Naive B cell (primary cell): ENCODE data around the gene MAML2. TPM values are rescaled to one million over a fixed set of nuclear protein-coding genes. Genes with fewer than 3 reads are reported as not detected.

ENCODE experiments used
- ATAC-seq, 2 donors: fragments of 150-1000 bp; cut with Tn5 transposase; 2 replicates each; pipeline ENCODE4 v1.10.0; 2021; ENCODE audit warnings: low read depth in 2 of 2, mild to moderate bottlenecking in 2 of 2, moderate library complexity in 2 of 2
- DNase-seq: peaks from one replicate; pipeline ENCODE4 v3.0.0; 2022
- H3K27ac Mint-ChIP-seq, 6 donors: one replicate each; pipeline ENCODE4 v1.8.0; 2020 to 2022; ENCODE audit warnings: mild to moderate bottlenecking in 6 of 6, mixed read lengths in 6 of 6, moderate library complexity in 5 of 6, inconsistent platforms in 2 of 6
- H3K27me3 Mint-ChIP-seq, 3 donors: one replicate each; pipeline ENCODE4 v1.8.0; 2021 to 2022; ENCODE audit warnings: mixed read lengths in 3 of 3, mild to moderate bottlenecking in 1 of 3
- H3K36me3 Mint-ChIP-seq, 2 donors: one replicate each; pipeline ENCODE4 v1.8.0; 2020 to 2022; ENCODE audit warnings: mixed read lengths in 2 of 2, inconsistent platforms in 1 of 2, mild to moderate bottlenecking in 1 of 2
- H3K4me1 Mint-ChIP-seq, 3 donors: one replicate each; pipeline ENCODE4 v1.8.0; 2020 to 2022; ENCODE audit warnings: mixed read lengths in 3 of 3, inconsistent platforms in 1 of 3, mild to moderate bottlenecking in 1 of 3, moderate library complexity in 1 of 3
- H3K4me3 Mint-ChIP-seq, 8 donors: one replicate each; pipeline ENCODE4 v1.8.0; 2020 to 2022; ENCODE audit warnings: mild to moderate bottlenecking in 8 of 8, mixed read lengths in 8 of 8, moderate library complexity in 8 of 8, inconsistent platforms in 2 of 8
- H3K9me3 Mint-ChIP-seq, 7 donors: one replicate each; pipeline ENCODE4 v1.8.0; 2020 to 2022; ENCODE audit warnings: mixed read lengths in 7 of 7, mild to moderate bottlenecking in 5 of 7, inconsistent platforms in 2 of 7, moderate library complexity in 1 of 7
- polyA plus RNA-seq, 6 donors: library from polyadenylated mRNA; unstranded; fragments of 300-500 nt; fragmentation: Illumina TruSeq; gene quantifications; one replicate each; pipeline ENCODE4 v1.2.3, GENCODE V29; 2021; ENCODE audit warnings: low read depth in 6 of 6

The MAML2 gene
- polyA plus RNA-seq, 6 donors from 2014 or later = 0.06 to 9.0 (median 3.5) TPM

- no peak for ATAC-seq
- DNase-seq = no peak
- Mint-ChIP-seq H3K4me3 (peak overlapping the region in 3 of 8 donors; percentile 4 to 59 (median 22)), H3K36me3 (peaks cover 0 to 7% of the 10 kb centered on the region in 2 donors), H3K4me1 (peaks cover 27 to 39% (median 38%) of the 10 kb centered on the region in 3 donors), H3K27me3 (no peaks in the 10 kb centered on the region), H3K27ac (peak overlapping the region in 2 of 6 donors; percentile 29 to 40), H3K9me3 (no peaks in the 10 kb centered on the region)
Observed at GRCh38 chr11:96307776-96308140, 35.2 kb downstream of the MAML2 start.

DNA sequence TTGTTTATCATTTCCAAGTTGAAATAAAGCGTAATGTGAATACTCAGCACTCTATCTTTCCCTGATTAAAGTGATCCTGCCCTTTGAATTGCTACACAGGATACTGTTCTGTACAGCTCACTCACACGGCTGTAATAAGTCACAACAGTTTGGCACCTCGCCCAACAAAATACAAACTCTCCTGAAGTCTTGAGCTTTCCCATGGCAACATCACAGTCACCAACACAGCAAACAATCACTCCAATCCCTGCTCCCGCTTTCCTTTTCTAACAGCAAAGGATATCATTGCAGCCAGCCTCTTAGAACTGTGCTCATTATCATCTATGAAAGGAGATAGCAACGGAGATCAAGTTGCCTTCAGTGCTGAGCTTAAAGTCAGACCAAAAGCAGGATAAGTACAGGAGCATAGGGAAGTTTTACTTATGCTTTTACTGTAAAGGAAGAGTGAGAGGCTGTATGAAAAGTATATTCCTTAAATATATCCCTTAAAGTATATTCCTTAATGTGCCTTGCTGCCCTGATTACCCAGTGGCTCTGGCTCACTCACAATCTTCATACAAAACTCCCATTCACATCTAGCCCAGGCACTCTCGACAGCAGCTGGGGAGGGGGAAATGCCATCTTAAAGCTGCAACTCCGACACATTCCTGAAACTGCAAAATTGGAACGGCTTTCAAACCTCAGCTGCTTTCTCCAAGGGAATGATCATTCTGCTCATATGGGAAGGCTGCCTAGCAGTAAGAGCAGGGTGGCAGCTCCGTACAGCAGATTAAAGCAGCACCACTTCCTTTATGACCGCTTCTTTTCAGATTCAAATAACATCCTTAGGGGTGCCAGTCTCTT, 35.8 kb downstream of the MAML2 start:
- peak overlapping the region in 5 of 6 donors; percentile 2 to 65 (median 27) for H3K27ac Mint-ChIP-seq
- no peaks in the 10 kb centered on the region for H3K27me3 Mint-ChIP-seq
- DNase-seq (no peak), ATAC-seq (no peak)
- no peaks in the 10 kb centered on the region for H3K9me3 Mint-ChIP-seq
- peak overlapping the region in 5 of 8 donors; percentile 4 to 51 (median 26) for H3K4me3 Mint-ChIP-seq
- peaks cover 29 to 42% (median 40%) of the 10 kb centered on the region in 3 donors for H3K4me1 Mint-ChIP-seq
- peaks cover 0 to 7% of the 10 kb centered on the region in 2 donors for H3K36me3 Mint-ChIP-seq

- peaks cover 29 to 41% (median 41%) of the 10 kb centered on the region in 3 donors for H3K4me1 Mint-ChIP-seq
- no peaks in the 10 kb centered on the region for H3K27me3 Mint-ChIP-seq
- no peak for ATAC-seq
- H3K4me3 Mint-ChIP-seq = peak overlapping the region in 2 of 8 donors; percentile 20 to 48
- DNase-seq = no peak
- H3K9me3 Mint-ChIP-seq = no peaks in the 10 kb centered on the region
- no peak overlapping the region for H3K27ac Mint-ChIP-seq
- peaks cover 0 to 7% of the 10 kb centered on the region in 2 donors for H3K36me3 Mint-ChIP-seq
Observed at GRCh38 chr11:96306600-96306932, 36.4 kb downstream of the MAML2 start.

- Mint-ChIP-seq H3K9me3 (no peaks in the 10 kb centered on the region), H3K36me3 (peaks cover 0 to 5% of the 10 kb centered on the region in 2 donors), H3K27ac (no peak overlapping the region), H3K4me1 (peaks cover 33 to 46% (median 41%) of the 10 kb centered on the region in 3 donors), H3K4me3 (no peak overlapping the region), H3K27me3 (no peaks in the 10 kb centered on the region)
- ATAC-seq (no peak), DNase-seq (no peak)
Observed at GRCh38 chr11:96306071-96306470, 36.9 kb downstream of the MAML2 start.

DNA sequence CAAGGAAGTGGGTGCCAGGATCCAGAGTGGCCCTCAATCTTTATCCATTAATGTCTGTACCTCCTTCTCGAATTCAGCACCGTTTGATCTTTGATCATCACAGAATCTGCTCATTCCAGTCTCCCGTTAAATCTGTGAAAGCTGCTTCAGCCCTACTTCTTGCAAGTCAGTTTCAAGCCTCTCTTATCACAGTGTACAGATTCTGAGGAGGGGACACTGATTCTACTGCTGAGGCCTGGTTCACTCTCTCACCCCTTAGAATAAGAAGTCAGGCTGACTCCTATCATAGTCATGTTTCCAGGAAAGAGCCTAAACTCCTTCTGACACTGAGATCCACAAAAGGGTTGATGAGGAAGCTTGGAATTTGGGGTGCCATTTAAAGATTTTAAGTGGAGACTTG, 39.0 kb downstream of the MAML2 start:
- H3K36me3 Mint-ChIP-seq = no peaks in the 10 kb centered on the region
- H3K9me3 Mint-ChIP-seq = no peaks in the 10 kb centered on the region
- H3K4me1 Mint-ChIP-seq = peaks cover 46 to 54% (median 53%) of the 10 kb centered on the region in 3 donors
- DNase-seq (no peak), ATAC-seq (no peak)
- H3K4me3 Mint-ChIP-seq = no peak overlapping the region
- peak overlapping the region in 4 of 6 donors; percentile 21 to 93 (median 52) for H3K27ac Mint-ChIP-seq
- no peaks in the 10 kb centered on the region for H3K27me3 Mint-ChIP-seq

DNA sequence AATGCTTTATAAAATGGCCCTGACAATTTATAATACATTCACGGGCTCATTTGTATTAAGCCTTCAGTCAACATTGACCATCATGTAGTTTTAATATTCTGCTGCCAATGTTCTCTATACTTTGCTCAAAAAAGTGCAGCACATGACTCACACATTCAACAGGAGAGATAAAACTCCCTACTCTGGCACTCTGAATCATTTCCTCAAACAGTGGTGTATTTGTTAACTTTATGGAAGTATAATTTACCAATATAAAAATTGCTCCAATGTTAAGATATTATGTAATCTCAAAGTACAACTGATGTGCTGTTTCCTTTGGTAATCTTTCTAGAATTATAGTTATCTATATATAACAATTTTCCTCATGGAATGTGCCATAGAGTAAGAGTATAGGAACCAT, 39.9 kb downstream of the MAML2 start:
- no peak overlapping the region for H3K4me3 Mint-ChIP-seq
- DNase-seq = no peak
- H3K36me3 Mint-ChIP-seq = no peaks in the 10 kb centered on the region
- H3K4me1 Mint-ChIP-seq = peaks cover 48 to 53% (median 50%) of the 10 kb centered on the region in 3 donors
- no peaks in the 10 kb centered on the region for H3K27me3 Mint-ChIP-seq
- no peak for ATAC-seq
- no peak overlapping the region for H3K27ac Mint-ChIP-seq
- no peaks in the 10 kb centered on the region for H3K9me3 Mint-ChIP-seq

- H3K36me3 Mint-ChIP-seq = no peaks in the 10 kb centered on the region
- H3K27me3 Mint-ChIP-seq = no peaks in the 10 kb centered on the region
- no peak overlapping the region for H3K27ac Mint-ChIP-seq
- no peaks in the 10 kb centered on the region for H3K9me3 Mint-ChIP-seq
- ATAC-seq (no peak), DNase-seq (no peak)
- peaks cover 37 to 41% (median 41%) of the 10 kb centered on the region in 3 donors for H3K4me1 Mint-ChIP-seq
- no peak overlapping the region for H3K4me3 Mint-ChIP-seq
Observed at GRCh38 chr11:96301818-96302217, 41.2 kb downstream of the MAML2 start.

DNA sequence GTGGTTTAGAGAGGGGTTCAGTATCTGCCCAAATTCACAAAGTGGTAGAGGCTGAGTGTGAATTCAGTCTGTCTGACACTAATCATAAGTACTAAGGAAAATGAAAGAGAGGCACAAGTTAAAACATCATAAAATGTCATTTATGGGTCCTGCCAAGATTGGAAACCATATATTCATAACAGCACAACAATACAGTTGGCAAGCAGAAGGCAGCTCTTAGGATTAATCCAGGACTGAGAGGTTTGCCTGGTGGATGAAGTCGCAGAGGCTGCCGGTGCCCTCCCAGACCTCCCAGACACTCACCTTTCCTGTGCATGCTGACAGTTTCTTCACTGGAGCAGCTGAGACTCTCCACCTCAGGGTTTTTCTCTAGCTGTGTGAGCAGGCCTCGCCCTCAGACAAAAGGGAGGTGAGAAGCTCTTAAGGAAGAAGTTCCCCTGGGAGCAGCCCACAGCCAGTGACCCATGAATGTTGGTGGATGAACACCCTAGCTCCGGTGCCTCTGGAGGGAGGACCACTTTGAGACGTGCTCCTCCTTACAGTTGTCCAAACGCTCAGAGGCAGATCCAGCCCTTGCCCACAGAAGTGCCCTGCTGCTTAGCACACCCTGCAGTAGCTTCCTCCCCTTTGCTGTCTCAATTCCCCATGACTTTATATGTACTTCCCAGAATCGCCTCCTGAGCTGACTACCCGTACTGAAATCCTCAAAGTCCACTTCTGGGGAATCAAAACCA, 43.7 kb downstream of the MAML2 start:
- H3K27ac Mint-ChIP-seq = peak overlapping the region in 4 of 6 donors; percentile 27 to 84 (median 70)
- no peaks in the 10 kb centered on the region for H3K36me3 Mint-ChIP-seq
- ATAC-seq (no peak), DNase-seq (no peak)
- H3K27me3 Mint-ChIP-seq = no peaks in the 10 kb centered on the region
- no peaks in the 10 kb centered on the region for H3K9me3 Mint-ChIP-seq
- H3K4me3 Mint-ChIP-seq = no peak overlapping the region
- peaks cover 44 to 48% (median 47%) of the 10 kb centered on the region in 3 donors for H3K4me1 Mint-ChIP-seq

GRCh38 chr11:96295369-96295768, 47.6 kb downstream of the MAML2 start:
- Mint-ChIP-seq H3K36me3 (no peaks in the 10 kb centered on the region), H3K9me3 (no peaks in the 10 kb centered on the region), H3K4me3 (no peak overlapping the region), H3K27me3 (no peaks in the 10 kb centered on the region), H3K4me1 (peaks cover 35 to 45% (median 43%) of the 10 kb centered on the region in 3 donors), H3K27ac (peak overlapping the region in 1 of 6 donors; percentile 77)
- DNase-seq = no peak
- no peak for ATAC-seq

DNA sequence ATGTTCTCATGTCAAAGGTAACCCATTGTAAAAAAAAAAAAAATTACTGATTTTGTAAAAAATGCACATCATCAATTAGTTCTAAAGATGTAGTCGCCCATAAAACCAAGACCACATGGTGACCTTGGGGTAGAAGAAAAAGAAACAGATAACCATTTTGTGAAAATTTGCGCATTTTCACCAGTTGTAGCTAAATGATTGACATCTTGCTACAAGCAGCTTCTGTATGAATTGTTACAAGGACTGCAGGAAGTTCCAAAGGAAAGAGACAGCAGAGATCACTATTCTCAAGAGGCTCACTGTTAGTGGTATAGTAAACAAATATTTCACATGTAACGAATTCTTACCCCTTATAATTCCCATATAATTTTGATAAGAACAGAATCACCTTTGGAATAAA, 48.7 kb downstream of the MAML2 start:
- peak overlapping the region in 1 of 6 donors; percentile 18 for H3K27ac Mint-ChIP-seq
- DNase-seq (no peak), ATAC-seq (no peak)
- H3K4me3 Mint-ChIP-seq = peak overlapping the region in 3 of 8 donors; percentile 13 to 45 (median 25)
- H3K36me3 Mint-ChIP-seq = no peaks in the 10 kb centered on the region
- peaks cover 26 to 35% (median 32%) of the 10 kb centered on the region in 3 donors for H3K4me1 Mint-ChIP-seq
- no peaks in the 10 kb centered on the region for H3K9me3 Mint-ChIP-seq
- H3K27me3 Mint-ChIP-seq = no peaks in the 10 kb centered on the region

DNA sequence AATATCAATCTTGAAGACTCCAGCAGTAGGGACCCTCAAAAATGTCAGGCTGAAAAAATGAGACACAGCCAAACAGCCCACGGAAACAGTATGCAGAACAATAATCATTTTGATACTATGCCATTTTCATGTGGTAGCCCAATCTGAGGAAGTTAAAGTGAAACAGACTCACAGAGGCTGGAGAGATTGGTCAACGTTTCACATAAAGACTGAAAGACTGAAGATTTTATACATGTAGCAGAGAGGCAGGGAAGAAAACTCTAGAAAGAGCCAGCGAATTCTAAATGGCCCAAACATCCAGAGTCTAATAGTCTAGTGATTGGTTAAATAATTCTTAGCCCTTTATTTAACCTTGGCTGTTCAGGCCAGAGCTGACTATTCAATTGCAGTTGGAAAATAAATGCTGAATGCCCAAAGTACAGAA, 49.4 kb downstream of the MAML2 start:
- H3K9me3 Mint-ChIP-seq = no peaks in the 10 kb centered on the region
- H3K36me3 Mint-ChIP-seq = no peaks in the 10 kb centered on the region
- peaks cover 22 to 30% (median 30%) of the 10 kb centered on the region in 3 donors for H3K4me1 Mint-ChIP-seq
- peak overlapping the region in 1 of 6 donors; percentile 10 for H3K27ac Mint-ChIP-seq
- no peaks in the 10 kb centered on the region for H3K27me3 Mint-ChIP-seq
- peak overlapping the region in 5 of 8 donors; percentile 2 to 64 (median 39) for H3K4me3 Mint-ChIP-seq
- DNase-seq = no peak
- peak; percentile 76 to 78 for ATAC-seq

DNA sequence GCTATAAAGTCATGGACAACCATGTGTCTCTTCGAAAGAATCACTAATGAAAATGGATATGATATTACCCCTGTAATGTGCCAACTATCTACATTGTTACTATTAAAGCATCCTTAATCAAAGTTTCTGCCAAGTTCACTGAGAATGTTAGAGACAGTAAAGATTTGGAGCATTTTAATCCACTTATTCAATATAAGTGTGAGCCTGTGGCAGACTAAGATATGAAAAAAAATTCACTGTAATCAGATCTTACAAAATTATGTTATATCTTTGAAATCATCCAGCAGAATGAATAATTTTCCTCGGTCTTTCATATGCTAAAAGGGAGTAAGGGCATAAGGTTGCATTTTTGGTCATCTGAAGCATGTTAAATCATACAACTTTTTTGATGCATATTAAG, 49.9 kb downstream of the MAML2 start:
- DNase-seq (no peak), ATAC-seq (no peak)
- Mint-ChIP-seq H3K36me3 (peaks cover 0 to 1% of the 10 kb centered on the region in 2 donors), H3K27ac (peak overlapping the region in 1 of 6 donors; percentile 10), H3K4me3 (peak overlapping the region in 1 of 8 donors; percentile 40), H3K9me3 (no peaks in the 10 kb centered on the region), H3K27me3 (no peaks in the 10 kb centered on the region), H3K4me1 (peaks cover 20 to 32% (median 32%) of the 10 kb centered on the region in 3 donors)

GRCh38 chr11:96292291-96293010, 50.5 kb downstream of the MAML2 start:
- DNase-seq (no peak), ATAC-seq (no peak)
- Mint-ChIP-seq H3K4me1 (peaks cover 24 to 39% (median 37%) of the 10 kb centered on the region in 3 donors), H3K27ac (peak overlapping the region in 2 of 6 donors; percentile 16 to 49), H3K4me3 (no peak overlapping the region), H3K27me3 (no peaks in the 10 kb centered on the region), H3K9me3 (no peaks in the 10 kb centered on the region), H3K36me3 (peaks cover 0 to 8% of the 10 kb centered on the region in 2 donors)
